PFSK-1 (cell line): ENCODE results near the gene ADCY1.

Source experiments
- POLR2AphosphoS5 ChIP-seq: IDR thresholded peaks from 2 replicates; pipeline ENCODE4 v1.6.1; 2012; ENCODE audit warnings: low read depth, mild to moderate bottlenecking, control low read depth, low read length, moderate library complexity
- REST ChIP-seq, 2 experiments: IDR thresholded peaks; 2 replicates each; pipeline versions ENCODE4 v1.6.1 to v1.8.0; 2011 to 2012; ENCODE audit warnings: low read depth in 2 of 2, low read length in 2 of 2, control low read depth in 1 of 2, inconsistent platforms in 1 of 2, mild to moderate bottlenecking in 1 of 2, moderate library complexity in 1 of 2; ENCODE audit not compliant: insufficient read depth in 1 of 2
- SIN3A ChIP-seq: IDR thresholded peaks from 2 replicates; pipeline ENCODE4 v1.6.1; 2012; ENCODE audit warnings: mild to moderate bottlenecking, low read length, moderate library complexity, borderline replicate concordance; ENCODE audit not compliant: insufficient read depth
- TAF1 ChIP-seq: IDR thresholded peaks from 2 replicates; pipeline ENCODE4 v1.6.1; 2012; ENCODE audit warnings: low read length, control low read depth, borderline replicate concordance; ENCODE audit not compliant: insufficient read depth

GRCh38 chr7:45657890-45658715 lies 83.9 kb downstream of the ADCY1 start:
- TF ChIP-seq POLR2AphosphoS5, result no peak
- TF ChIP-seq TAF1, result no peak
- no peak for TF ChIP-seq REST (IDR thresholded peaks at IDR 0.05; ENCODE audit: insufficient read depth in 1 of 2, low read depth in 2 of 2, low read length in 2 of 2)
- TF ChIP-seq SIN3A, result no peak
